NCI-H2081 (cell line): ENCODE results near the gene ADAMTS17.
"Not testable (repeated sequence)": the region's sequence is repeated elsewhere in the genome, so short reads cannot be mapped to it uniquely, and the experiment has no call there.

Experiments
- DNase-seq, 2 experiments: peaks; one replicate each; lab custom pipeline; 2025; lab: John Stamatoyannopoulos, UW

Gene ADAMTS17

DNA sequence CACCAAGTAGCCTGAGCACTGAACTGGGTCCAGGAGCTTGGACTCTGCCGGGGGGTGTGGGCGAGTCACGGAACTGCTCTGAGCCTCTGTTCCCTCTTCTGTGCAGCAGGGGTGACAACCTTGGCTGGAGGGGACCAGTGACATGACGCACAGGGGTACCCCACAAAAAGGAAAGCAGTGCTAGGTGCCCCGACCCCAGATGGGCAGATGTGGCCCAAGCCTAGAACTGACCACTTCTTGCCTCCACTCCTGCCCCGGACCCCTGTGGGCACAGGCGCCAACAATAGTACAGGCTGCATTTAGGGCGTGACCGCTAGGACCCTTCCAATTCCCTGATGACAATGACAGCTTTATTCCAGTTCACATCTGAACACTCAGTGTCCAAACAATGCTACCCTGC is 352.7 kb downstream of the ADAMTS17 start:
- no peak for DNase-seq

DNA sequence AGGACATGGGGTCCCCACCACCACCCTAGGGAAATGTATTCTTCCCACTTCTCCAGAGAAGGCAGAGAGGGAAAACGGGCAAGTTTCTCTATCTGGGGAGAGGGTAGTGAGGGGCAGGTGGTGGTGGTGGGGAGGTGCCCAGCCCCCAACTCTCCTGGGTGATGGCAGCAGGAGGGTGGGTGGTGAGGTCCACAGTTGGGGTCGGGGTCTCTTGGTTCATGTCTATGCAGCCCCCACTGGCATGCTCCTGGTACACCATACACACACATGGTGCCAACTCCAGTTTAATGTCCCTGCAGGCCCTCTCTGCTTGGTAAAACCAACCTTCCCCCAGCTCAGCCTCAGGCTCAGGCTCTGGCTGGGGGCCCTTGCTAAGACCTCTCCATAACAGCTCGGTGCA is 354.1 kb downstream of the ADAMTS17 start:
- DNase-seq = no peak

DNA sequence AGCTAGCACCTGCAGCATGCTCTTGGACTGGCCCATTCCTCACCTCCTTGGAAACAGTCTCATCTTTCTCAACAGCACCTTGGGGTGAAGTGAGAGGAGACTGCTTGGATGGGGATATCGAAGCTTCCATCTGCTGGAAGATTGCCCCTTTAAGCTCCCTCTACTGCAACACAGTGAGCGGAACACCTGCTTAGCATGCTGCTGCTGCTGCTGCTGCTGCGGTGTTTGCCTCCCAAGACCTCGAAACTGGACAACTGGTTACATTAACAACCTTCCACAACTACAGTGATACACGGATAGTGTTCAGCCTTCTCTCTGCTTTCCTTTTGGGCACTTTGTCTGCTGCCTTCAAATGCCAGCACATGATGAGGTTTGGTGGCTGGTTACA is 354.7 kb downstream of the ADAMTS17 start:
- no peak for DNase-seq

DNA sequence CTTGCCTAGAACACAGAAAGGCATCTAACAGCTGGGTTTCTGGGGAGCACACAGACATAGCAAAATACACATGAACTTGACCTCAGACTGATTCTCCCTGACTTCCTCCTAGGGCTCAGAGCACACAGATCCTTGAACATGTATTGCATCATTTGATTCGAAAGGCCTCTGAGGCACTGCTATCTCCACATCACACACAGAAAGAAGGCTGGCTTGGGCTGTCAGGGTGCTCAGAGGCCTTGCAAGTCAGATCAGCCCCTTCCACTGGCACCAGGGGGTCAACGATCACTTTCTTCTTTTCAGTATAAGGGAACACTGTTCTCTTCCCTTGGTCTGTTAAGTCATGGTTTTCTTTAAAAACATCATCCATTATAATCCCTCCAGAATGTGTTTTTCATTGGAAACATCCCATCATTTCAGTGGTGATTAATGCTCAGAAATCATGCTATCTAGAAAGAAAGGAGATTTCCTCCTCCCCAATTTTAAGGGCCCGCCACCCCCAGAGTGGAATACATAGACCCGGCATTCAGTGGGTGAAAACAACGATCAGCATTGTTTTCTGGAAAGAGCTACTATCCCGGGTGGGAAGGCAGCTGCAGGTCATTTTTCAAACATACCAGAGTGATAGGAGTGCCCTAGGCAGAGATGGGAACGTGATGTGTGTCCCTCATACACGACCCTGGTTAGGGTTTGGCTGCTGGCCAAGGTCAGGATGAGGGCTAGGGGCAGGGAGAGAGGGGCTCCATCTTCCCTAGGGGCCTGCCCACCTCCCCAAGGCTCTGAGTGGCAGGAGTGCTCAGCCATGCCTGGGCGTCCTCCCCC is 355.3 kb downstream of the ADAMTS17 start:
- DNase-seq = no peak

DNA sequence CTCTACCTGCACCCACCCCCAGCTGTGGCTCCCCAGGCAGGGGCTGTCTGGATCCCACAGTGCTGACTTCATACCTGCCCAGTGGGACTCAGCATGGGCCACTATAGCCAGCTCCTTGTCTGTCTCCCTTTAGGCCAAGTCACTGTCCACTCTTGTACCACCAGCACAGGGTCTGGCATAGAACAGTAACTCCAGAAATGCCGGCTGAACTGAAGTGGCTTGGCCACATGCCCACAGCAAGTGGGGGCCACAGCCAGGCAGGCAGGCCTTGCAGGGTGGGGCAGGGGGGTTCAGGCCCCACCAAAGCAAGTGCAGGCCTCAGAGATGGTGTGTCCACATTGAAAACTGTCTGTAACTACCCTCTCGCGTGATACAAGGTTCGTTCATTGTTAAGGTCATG is 355.9 kb downstream of the ADAMTS17 start:
- no peak for DNase-seq

DNA sequence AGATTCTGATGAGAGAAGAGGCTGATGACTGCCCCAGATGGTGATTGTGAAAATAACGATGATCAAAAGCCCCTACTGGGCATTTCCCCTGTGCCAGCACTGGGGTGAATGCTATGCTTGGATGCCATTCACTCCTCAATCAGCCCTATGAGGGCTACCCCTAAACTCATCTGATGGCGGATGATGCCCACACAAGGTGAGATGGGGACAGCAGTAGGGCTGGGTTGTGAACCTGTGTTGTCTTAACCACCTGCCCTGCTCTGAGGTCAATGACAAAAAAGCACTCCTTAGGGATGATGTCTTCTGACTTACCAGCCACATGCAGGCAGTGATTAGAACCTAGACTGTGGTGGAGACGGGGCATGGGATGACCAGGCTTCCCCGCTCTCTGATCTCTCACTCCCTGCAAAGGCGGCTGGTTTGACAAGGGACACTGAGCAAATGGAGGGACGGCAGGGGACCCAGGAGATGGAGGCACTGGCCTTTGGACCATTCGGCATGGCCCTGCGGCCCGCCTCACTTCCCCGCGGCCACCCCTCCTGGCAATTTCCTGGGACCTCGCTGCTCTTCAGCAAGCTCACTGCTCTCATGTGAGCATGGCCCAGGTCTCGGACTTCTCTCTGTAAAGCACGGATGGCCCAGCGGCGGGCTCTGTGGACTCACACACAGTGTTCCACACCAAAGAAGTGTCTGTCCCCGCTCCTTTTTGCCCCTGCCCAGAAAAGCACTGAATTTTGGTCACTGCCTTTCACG is 357.1 kb downstream of the ADAMTS17 start:
- DNase-seq = no peak

DNA sequence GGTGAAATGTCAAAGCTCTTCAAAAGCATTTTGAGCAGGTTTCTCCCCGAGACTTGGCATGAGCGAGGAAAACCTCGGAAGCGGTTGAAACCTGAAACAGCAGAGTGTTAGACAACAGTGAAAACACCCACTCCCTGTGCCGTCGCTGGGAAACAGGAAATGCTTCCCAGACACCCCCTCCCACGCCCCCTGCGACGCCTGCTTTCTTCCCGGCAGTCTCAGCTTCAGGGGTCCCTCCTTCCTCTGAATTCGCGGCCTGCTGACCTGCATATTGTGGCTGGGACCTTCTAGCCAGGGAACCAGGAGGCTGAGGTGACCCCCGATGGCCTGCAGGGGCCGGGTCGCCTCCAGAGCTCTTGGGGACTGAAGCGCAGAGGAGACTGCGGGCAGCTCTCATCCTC is 357.9 kb downstream of the ADAMTS17 start:
- no peak for DNase-seq

DNA sequence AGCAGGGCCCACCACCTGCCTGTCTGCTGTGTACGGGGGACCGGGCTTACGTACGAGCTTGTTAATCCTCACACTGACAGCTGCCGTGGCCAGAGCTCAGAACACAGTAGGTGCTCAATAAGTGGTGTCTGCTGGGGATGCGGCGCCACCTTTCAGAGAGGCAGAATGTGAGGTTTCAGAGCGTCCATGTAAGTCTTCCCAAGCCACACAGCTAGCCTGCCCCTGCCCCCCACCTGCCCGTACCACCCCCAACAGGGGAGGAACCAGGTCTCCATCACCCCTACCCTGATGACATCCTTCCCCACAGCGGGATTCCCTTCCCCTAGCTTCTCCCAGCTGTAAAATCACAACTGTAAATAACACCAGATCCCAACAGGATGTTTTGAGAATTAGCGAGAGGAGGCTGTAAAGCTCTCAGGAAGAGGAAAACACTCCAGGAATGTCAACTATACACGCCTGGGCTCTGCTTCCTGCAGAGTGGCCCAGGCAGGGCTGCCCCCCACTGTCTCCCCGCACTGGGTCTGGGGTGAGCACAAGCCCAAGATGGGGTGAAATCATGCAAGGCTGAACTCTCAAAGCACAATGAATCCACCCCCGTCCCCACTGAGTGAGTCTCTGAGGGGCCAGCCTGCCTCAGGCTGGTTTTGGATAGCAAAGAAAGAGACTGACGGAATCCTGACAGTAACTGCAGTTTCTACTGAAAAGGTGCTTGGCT is 358.4 kb downstream of the ADAMTS17 start:
- no peak for DNase-seq

DNA sequence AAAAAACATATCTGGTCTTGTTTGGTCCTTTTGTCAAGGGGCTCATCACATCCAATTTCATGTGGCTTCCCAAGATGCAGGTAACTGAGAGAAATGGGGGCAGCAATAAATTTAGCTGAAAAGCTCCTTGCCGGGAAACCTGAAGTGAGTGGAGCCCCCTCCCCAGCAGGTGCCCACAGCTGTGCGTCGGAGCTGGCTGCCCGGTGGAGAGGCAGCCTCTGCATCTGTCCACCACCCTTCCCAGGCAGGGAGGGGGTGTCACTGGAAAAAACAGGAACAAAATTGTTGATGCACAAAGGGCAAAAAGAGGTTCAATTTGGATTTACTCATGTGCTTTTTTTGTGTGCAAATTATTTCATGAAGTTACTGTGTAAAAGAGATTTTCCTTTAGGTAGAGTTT is 359.1 kb downstream of the ADAMTS17 start:
- no peak for DNase-seq

DNA sequence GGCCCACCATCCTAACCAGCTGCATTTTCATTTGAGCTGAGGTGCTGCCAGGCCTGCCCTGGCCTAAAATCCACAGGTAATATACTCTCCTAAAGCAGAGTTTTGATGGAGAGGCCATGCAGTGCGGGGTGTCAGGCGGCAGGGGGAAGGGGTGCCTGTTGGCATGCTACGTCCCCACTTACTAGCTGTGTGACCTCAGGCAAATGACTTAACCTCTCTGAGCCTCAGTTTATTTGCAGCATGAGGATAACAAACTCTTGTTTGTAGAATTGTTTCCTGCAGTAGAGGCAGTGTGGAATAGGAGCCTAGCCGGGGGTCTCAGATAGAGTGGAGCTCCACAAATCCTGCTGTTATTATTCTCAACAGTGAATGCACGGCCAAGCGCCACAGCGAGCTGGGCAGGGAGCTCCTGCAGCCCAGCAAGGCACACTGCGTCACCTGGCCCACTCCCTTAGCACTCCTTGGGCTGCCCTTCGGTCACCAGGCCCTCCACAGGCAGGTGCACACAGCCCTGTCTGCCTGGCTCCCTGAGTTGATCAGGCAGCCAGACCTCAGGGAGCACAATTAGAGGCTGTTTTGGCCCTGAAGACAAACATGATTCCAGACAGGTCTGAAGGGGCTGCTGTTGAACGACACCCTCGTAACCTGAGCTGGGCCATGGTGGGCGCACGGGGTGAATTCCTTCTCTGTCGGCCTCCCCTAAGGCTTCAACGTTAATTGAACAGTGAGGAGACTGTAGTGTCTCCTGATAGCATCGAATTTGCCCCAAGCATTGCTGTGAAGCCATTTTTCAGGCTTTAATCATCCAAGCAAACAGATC is 359.7 kb downstream of the ADAMTS17 start:
- no peak for DNase-seq

DNA sequence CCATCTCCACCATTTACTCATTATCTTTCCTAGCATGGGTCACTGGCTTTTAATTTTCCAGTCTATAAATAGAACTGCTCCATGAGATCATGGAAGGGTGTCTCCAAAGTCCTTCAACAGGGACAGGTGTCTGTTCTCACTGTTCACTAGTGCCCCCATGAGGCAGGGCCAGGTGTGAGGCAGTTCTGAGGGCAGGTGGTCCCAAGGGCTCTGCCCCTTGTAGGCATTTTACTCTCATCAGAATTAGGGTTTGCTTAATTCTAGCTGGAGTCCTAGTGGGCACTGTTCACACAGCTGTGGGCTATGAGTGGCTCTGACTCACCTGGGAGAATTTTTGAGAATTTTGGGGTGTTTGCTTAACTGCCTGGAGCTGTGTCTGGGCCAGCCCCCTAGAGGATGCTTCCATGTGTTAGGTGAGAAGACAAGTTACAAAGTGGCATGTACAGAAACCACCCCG is 360.6 kb downstream of the ADAMTS17 start:
- DNase-seq = no peak

DNA sequence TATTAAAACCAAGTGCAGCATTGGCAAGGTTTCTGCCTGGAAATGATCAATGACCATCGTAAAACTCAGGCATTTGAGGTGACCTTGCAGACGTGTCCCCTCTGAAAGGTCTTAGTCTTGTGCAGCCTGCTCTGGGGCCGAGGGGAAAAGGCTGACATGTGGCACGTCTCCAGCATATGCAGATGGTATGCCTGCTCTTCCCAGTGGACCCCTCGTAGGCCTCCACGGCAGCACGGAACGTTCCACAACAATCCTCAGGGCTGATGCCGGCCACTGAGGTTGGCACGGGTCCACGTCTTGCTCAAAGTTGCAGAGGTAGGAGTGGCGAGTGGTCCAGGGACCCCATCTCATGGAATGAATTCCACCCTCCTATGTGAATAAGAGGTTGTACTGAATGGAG is 361.0 kb downstream of the ADAMTS17 start:
- DNase-seq = no peak

DNA sequence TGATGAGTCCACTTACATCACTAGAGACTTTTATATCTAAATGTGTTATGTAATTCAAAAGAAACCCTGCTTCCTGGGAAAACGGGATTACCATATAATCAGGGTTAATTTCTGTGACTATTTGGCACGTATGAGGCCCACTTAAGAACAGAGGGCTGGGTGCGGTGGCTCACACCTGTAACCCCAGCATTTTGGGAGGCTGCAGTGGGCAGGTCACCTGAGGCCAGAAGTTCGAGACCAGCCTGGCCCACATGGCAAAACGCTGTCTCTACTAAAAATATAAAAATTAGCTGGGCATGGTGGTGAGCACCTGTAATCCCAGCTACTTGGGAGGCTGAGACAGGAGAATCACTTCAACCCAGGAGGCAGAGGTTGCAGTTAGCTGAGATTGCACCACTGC is 361.9 kb downstream of the ADAMTS17 start:
- DNase-seq = not testable (repeated sequence)

DNA sequence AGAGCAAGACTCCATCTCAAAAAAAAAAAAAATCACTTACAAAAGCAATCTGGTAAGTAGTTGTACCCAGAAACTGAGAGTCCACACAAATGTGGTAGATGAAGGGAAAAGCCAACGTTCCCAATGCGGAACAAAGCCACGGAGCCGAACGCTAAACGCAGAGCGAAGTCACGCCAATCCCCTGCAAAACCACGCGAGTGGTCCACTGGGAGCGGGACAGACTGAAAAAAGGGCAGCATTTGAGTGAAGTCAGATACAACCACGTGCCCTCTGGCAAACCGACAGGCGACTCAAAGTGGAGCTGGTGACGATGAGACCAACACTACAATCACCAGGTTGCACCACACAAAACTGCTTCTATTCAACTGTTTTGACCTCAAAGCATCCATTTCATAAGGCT is 362.4 kb downstream of the ADAMTS17 start:
- no peak for DNase-seq

DNA sequence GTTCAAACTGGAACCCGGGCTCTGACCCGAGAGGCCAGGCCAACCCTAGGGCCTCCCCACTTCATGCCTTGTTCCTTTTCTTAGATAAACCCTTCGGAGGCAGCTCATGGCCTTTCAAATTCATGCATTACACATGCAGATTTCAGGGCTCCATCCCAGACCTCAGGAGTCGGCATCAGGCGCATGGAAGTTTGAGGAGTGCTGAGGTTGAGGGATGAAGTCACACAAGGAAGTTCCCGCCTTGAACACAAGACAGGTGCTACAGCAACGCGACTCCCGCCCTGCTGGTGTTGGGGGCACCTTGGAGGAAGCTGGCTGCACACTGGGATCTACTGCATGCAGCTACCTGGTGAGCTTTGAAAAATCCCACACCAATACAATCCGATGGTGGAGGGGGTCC is 363.3 kb downstream of the ADAMTS17 start:
- DNase-seq = no peak

DNA sequence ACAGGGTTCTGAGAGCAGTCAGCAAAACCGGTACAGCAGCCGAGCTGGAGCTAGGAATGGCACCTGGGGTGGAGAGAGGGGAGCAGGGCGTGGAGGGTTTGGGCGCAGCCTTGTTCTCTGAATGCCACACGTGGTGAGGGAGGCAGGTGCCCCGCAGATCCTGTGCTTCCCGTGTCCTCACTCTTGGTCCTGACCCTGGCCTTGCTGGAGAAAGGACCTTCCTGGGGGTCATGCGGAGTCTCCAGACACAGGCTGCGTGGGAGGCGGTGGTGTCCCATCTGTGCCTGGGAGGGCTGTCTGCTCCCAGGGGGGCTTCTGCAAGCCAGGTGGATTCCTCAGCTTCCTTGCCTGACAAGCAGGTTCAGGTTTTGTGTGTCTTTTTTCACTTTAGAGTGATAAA is 363.8 kb downstream of the ADAMTS17 start:
- no peak for DNase-seq

DNA sequence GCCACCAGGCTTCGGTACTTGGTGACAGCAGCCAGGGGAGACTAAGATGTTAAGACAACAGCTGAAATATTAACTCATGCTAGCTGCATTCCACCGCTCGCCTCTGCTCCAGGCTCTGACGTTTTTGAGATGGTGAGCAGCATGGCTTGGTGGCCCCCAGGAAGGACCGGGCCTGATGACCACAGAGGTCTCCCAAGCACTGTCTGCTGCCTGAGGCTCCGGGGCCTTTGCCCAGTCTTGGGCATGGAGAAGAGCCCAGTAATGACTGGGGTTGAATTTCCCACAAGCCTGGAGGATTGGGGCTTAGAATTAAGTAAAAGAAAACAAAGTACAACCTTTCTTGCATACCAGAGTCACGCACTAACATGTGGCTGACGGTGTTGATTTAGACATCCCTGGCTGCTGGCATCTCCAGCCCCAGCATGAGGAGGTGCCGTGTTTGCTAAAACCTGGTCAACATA is 364.9 kb downstream of the ADAMTS17 start:
- no peak for DNase-seq

DNA sequence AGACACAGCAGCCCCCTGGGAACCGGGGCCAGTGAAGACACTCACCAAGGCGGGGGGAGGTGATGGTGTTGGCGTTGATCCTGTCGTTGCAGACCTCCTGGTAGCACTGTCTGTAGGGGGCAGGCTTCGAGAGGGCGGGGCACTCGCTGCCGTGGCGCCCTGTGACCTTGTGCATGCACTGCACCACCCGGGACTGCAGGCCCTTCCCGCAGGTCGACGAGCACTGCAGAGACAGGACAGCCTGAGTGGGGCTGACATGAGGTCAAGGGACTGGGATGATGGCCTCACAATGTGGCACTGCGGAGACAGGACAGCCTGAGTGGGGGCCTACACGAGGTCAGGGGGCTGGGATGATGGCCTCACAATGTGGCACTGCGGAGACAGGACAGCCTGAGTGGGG is 365.8 kb downstream of the ADAMTS17 start:
- no peak for DNase-seq

DNA sequence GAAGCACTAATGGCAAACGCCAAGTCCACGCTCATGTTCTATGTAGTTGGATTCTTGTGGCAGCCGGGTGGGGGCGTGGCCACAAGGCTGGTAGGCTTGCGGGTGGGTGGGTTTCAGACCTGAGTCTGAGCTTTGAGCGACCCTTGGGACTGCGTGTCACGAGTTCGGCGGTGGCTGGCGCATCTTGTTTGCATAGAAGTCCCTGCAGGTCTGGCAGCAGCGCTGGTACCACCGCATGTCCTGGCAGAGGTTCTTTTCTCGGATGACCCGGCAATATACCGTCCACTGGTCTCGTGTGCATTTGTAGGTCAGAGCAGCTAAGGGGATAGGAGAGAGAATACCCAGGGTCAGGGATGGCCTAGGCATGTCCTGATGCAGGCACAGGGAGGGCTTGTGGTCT is 367.5 kb downstream of the ADAMTS17 start:
- no peak for DNase-seq

DNA sequence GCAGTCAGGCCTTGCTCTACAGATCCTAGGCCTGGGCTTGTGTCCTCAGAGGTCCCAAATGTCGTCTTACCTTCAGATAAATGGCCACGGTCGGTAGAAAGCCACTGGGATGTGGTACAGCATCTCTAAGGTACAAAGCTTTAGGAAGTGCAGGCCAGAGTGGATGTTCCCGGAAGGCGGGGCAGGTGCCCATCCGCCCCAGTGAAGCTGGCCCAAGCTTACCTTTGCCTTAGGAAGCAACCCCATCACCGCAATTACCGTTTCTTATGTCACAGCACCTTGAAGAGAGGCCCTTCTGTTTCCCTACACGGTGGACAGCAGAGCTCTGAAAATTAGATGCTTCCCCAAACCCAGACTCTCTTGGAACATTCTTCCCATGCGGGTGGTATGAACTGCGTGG is 368.4 kb downstream of the ADAMTS17 start:
- DNase-seq = no peak

DNA sequence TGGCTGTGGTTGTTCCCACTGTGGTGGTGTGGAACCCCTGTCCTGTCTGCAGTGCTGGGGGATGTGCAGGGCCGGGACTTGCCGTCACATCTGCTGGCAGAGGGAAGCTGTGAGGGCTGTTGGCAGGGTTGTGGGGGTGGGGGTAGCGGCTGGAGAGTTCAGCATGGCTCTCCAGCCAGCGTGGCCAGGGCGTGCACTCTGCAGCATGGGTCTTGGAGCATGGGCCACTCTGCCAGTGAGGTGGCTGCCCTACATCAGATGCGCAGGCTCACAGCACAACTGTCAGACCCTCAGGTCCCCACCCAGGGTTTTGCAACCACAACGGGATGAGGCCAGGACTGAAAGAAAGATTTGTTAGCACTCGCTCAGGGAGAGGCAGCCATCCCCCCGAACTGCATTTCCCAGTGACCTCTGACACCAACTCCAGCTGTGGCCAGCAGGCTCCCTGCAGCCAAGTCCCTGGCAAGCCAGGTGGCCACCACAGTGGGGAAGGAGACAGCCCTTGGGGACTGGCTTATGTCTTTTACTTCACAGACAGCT is 370.8 kb downstream of the ADAMTS17 start:
- DNase-seq = no peak
